ENCODE measurements around the gene C2CD2.

The C2CD2 gene

GRCh38 chr21:41913230-41913629, 40.6 kb downstream of the C2CD2 start:
- DNase-seq (ENCODE audit: low spot score): no peak

- no peak for DNase-seq (ENCODE audit: low spot score)
Observed at GRCh38 chr21:41908829-41909228, 45.0 kb downstream of the C2CD2 start.

GRCh38 chr21:41907496-41908258, 46.1 kb downstream of the C2CD2 start:
- no peak for DNase-seq (ENCODE audit: low spot score)

DNA sequence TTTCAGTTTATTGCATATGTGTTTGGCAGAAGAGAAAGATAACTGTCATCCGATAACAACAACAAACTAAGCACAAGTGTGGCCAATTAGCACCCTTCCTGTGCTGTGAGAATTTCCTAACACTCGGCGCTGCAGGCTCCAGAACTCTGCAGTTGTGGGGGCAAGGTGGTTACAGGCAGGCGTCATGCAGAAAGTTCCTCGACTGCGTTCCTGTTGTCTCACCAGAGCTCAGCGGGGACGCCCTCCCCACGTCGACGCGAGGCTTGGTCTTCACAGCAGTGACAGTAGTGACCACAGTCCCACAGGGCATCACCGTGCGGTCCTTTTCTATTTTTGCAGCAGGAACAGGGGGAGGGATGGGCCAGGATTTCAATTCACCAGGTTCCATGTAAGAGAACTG, 47.0 kb downstream of the C2CD2 start:
- no peak for DNase-seq (ENCODE audit: low spot score)

GRCh38 chr21:41903559-41904351, 50.1 kb downstream of the C2CD2 start:
- DNase-seq (ENCODE audit: low spot score): no peak

DNA sequence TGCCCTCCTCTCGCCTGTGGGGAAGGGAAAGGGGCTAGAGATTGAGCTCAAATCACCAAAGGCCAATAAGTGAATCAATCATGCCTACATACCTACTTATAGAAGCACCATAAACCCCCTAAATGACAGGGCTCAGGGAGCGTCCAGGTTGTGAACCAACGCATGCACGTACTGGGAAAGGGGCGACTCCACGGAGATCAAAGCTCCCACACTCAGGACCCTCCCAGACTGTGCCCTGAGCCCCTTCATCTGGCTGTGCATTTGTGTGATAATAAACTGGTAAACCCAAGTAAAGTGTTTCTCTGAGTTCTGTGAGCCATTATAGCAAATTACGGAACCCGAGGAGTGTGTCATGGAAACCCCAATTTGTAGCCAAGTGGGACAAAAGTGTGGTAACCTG, 50.9 kb downstream of the C2CD2 start:
- no peak for DNase-seq (ENCODE audit: low spot score)

DNA sequence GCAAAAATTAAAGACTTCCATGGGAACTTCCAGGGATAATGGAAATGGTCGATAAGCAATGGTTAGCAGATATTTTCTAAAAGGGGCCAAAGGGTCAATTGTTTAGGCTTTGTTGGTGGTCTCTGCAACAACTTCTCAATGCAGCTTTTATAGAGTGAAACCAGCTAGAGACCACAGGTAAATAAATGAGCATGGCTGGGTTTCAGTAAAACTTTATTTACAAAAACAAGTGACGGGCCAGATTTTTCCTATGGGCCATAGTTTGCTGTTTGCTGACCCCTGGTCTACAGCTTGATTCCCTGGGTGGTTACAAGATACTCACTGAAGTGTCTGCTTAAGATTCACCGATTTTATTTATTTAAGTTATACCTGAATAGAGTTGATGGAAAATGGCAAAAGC, 52.0 kb downstream of the C2CD2 start:
- DNase-seq (ENCODE audit: low spot score): no peak

DNA sequence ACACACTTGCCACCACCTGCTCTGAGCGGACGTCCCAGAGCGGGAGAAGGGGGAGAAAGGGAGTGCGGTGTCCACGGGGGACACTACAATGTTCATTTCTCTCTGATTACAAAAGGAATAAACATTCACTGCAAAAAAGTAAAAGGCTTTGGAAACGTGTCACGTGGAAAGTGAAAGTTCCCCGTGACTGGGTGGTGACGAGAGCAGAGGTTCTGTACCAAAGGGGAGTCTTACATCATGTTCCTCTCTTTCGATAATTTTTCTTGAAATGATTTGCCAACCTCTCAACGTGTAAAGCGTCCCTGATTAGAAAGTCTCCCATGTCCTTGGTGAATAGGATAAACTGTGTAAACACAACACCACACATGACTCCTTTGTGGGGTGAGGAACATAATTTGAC, 52.7 kb downstream of the C2CD2 start:
- DNase-seq (ENCODE audit: low spot score): no peak

DNA sequence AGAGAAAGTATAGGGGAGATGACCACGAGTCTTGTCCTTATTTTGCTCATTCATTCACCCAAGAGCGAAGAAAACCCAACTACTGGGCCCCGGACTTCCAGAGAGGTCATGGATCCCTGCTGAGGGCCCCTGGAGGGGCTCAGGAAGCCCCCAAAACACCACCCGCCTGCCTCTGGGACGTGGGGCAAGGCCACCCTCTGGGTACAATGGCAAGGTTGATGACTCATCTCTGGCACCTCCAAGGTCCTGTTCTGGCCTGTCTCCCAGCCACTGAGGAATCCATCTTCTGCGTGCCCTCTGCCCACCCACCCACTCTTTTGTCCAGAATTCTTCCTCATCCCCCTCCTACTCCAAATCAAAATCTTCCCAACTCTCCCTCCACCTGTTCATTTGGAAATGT, 53.4 kb downstream of the C2CD2 start:
- no peak for DNase-seq (ENCODE audit: low spot score)

GRCh38 chr21:41899426-41900202, 54.2 kb downstream of the C2CD2 start:
- no peak for DNase-seq (ENCODE audit: low spot score)

GRCh38 chr21:41898998-41899397, 54.8 kb downstream of the C2CD2 start:
- DNase-seq (ENCODE audit: low spot score): no peak

DNA sequence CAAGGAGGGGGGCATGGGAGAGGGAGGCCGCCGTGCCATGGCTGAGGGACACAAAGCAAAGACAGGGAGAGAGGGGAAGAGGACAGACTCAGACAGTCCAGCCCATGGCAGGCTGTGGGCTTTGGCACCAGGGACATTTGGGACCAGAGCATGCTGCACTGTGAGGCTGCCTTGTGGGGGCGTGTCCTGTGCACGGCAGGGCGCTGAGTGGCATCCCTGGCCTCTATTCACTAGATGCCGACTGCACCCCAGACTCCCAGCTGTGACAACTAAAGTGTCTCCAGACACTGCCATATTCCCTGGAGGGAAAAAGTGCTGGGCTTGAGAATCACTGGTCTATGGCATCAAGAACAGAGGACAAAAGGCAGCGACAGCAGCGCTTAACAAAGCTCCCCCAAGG, 56.1 kb downstream of the C2CD2 start:
- DNase-seq (ENCODE audit: low spot score): no peak

DNA sequence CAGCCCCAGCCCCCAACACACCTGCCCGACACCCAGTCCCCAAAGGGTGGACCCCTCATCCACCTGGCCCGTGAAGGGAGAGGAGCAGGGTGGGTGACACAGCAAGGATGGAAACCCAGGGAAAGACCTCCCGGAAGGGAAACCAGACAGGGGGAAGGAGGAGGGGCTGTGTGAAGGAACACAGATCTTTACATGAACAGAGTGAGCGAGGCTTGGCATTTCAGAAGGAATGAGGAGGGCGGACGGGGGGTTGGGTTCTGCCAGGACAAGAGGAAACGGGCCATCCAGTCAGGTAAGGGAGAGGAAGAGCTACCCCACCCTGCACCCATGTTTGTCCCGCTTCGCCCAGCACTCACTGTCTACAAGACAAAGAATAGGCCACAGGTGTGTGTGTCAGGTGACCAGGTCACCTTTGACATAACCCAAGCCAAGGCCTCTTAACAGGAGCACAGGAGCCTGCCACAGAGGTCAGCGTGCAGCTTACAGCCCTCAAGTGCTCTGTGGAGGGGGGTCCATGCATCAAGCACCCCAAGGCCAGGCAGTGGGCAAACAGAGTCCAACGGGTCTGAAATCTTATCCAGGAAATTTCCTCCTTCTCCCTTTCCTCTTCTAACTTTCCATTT, 56.7 kb downstream of the C2CD2 start:
- DNase-seq (ENCODE audit: low spot score): no peak

DNA sequence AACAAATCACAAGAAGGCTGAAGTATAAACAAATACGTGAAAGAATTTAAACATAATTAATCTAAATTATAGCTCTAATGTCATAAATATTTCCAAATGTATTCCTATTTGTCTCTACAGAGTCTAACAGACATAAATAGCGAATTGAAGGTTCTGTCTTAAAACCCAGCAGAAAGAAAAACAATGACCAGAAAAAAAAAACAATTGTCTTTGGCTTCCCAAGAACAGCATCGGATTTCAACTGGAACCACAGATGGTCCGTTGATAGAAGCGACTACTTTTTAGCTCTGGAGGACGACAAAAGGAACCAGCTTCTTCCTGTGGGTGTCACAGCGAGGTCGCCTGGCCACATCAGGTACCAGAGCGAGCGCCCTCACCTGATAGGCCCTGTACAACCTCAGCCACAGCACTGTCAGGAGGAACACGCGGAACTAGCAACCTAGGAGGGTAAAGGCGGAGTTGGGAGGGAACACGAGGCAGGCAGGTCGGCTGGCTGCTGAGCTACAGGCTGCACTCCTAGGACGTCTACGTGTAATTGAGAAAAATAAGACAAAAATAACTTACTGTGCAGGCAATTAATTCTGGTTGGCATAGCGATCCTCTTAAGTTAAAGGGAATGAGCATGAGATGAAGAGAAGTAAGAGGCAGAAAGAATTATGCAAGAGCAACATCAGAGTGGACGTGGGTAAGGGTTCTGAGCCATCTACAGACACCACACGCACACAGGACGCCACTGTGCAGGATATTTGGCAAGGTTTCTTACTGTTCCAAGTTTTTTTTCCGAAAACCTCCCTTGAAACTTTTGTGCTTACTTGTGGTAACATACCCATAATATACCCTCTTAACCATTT, 58.0 kb downstream of the C2CD2 start:
- DNase-seq (ENCODE audit: low spot score): no peak

DNA sequence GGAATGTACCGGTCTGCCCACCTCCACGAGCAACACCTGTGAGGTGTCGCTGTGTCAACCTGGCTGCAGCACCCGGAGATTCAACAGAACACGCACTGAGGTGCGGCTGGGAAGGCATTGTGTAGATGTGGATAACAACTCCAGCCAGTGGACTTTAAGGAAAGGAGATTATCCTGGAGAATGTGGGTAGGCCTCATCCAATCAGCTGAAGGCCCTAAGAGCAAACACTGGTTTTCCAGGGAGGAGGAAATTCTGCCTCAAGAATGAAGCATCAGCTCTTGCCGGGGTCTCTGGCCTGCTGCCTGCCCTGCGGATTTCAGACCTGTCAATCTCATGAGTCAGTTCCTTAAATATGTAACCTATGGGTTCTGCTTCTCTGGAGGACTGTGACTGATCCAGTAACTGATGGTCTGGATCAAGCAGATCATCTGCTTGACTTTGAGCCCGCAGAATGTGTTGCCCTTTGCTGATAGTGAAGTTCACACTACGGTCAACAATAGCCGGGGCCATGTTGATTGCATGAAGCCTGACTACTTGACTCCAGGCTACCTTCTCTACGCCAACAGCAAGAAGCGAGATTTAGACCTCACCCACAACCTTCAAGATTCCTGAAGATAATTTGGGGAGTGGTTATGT, 58.8 kb downstream of the C2CD2 start:
- no peak for DNase-seq (ENCODE audit: low spot score)

- no peak for DNase-seq (ENCODE audit: low spot score)
Observed at GRCh38 chr21:41894511-41894910, 59.3 kb downstream of the C2CD2 start.

GRCh38 chr21:41892726-41893125, 61.1 kb downstream of the C2CD2 start:
- DNase-seq (ENCODE audit: low spot score): no peak

- DNase-seq (ENCODE audit: low spot score): no peak
Observed at GRCh38 chr21:41891132-41891531, 62.7 kb downstream of the C2CD2 start.

GRCh38 chr21:41890355-41890754, 63.5 kb downstream of the C2CD2 start:
- no peak for DNase-seq (ENCODE audit: low spot score)

- DNase-seq (ENCODE audit: low spot score): no peak
Observed at GRCh38 chr21:41888749-41889376, 65.0 kb downstream of the C2CD2 start.
